ENCODE results near the gene LRSAM1. TPM values are rescaled to one million over a fixed set of nuclear protein-coding genes. Genes with fewer than 3 reads are reported as not detected.

The LRSAM1 gene
- total and polyA plus RNA-seq, 4 donors, result 6.6 to 9.7 (median 7.1) TPM

- H3K36me3 ChIP-seq (ENCODE audit: control insufficient read depth in 4 of 4, insufficient read depth in 3 of 4, low read depth in 1 of 4, low read length in 3 of 4), result no peaks in the 10 kb centered on the region
- DNase-seq (ENCODE audit: low spot score), result no peak
- no peaks in the 10 kb centered on the region for H3K9me3 ChIP-seq (ENCODE audit: control insufficient read depth in 4 of 4, low read length in 3 of 4)
- 75% methylated on average over 8 of the region's 8 CpGs for WGBS
- peak overlapping the region; percentile 38 to 51 for H3K27ac ChIP-seq (ENCODE audit: low read depth in 1 of 2, low read length in 2 of 2)
- no peak for TF ChIP-seq CTCF (IDR thresholded peaks at IDR 0.05; ENCODE audit: low read depth, low read length, missing input control)
- TF ChIP-seq RAD21 (IDR thresholded peaks at IDR 0.05), result no peak
- TF ChIP-seq TAF1 (conservative IDR thresholded peaks at IDR 0.05), result no peak
- no peak for TF ChIP-seq ATF3 (IDR thresholded peaks at IDR 0.05)
- no peak for TF ChIP-seq REST (IDR thresholded peaks at IDR 0.05)
- no peak overlapping the region for H3K9ac ChIP-seq (ENCODE audit: low read depth in 1 of 2, low read length in 2 of 2)
- peaks cover 4 to 27% (median 11%) of the 10 kb centered on the region in 4 donors for H3K4me1 ChIP-seq (ENCODE audit: control insufficient read depth in 4 of 4, insufficient read depth in 4 of 4, low read length in 3 of 4)
- H3K4me3 ChIP-seq (ENCODE audit: low read depth in 1 of 3, low read length in 3 of 3), result no peak overlapping the region
- H3K27me3 ChIP-seq (ENCODE audit: control insufficient read depth in 4 of 4, insufficient read depth in 4 of 4, low read length in 3 of 4), result no peaks in the 10 kb centered on the region
These were observed 91.9 kb downstream of the LRSAM1 start for GRCh38 chr9:127543221-127543620.

- WGBS, result 90% methylated on average over 6 of the region's 6 CpGs
- H3K27ac ChIP-seq (ENCODE audit: low read depth in 1 of 2, low read length in 2 of 2), result peak overlapping the region in 1 of 2 donors; percentile 38
These were observed 92.7 kb downstream of the LRSAM1 start for GRCh38 chr9:127543973-127544533.

More at GRCh38 chr9:127543973-127544533, 92.7 kb downstream of the LRSAM1 start:
- TF ChIP-seq GABPA (IDR thresholded peaks at IDR 0.05 in 1 of 2, conservative IDR thresholded peaks at IDR 0.05 in 1 of 2) (no peak), FOXA2 (IDR thresholded peaks at IDR 0.05) (no peak), ATF3 (IDR thresholded peaks at IDR 0.05) (no peak), EGR1 (IDR thresholded peaks at IDR 0.05; ENCODE audit: low read depth in 2 of 2) (no peak), TAF1 (conservative IDR thresholded peaks at IDR 0.05) (no peak), CTCF (IDR thresholded peaks at IDR 0.05; ENCODE audit: low read depth, low read length, missing input control) (no peak), NR2F2 (IDR thresholded peaks at IDR 0.05) (no peak), SP1 (IDR thresholded peaks at IDR 0.05) (no peak), HNF4G (IDR thresholded peaks at IDR 0.05) (no peak), REST (IDR thresholded peaks at IDR 0.05) (no peak), MAX (IDR thresholded peaks at IDR 0.05) (no peak)
- H3K4me1 ChIP-seq (ENCODE audit: control insufficient read depth in 4 of 4, insufficient read depth in 4 of 4, low read length in 3 of 4), result peaks cover 4 to 27% (median 11%) of the 10 kb centered on the region in 4 donors
- H3K9me3 ChIP-seq (ENCODE audit: control insufficient read depth in 4 of 4, low read length in 3 of 4), result no peaks in the 10 kb centered on the region
- H3K9ac ChIP-seq (ENCODE audit: low read depth in 1 of 2, low read length in 2 of 2), result no peak overlapping the region
- H3K36me3 ChIP-seq (ENCODE audit: control insufficient read depth in 4 of 4, insufficient read depth in 3 of 4, low read depth in 1 of 4, low read length in 3 of 4), result no peaks in the 10 kb centered on the region
- H3K27me3 ChIP-seq (ENCODE audit: control insufficient read depth in 4 of 4, insufficient read depth in 4 of 4, low read length in 3 of 4), result no peaks in the 10 kb centered on the region
- no peak for DNase-seq (ENCODE audit: low spot score)
- no peak overlapping the region for H3K4me3 ChIP-seq (ENCODE audit: low read depth in 1 of 3, low read length in 3 of 3)

Measured in liver (tissue), 9 donors.